Occipital lobe (tissue), 2 donors: Measurements from ENCODE around the gene NUDT16L1. TPM values are rescaled to one million over a fixed set of nuclear protein-coding genes. Genes with fewer than 3 reads are reported as not detected.
"Not testable (repeated sequence)": the region's sequence is repeated elsewhere in the genome, so short reads cannot be mapped to it uniquely, and the experiment has no call there.

ENCODE experiments used
- DNase-seq: peaks from one replicate; lab custom pipeline; 2025; lab: John Stamatoyannopoulos, UW
- total RNA-seq: library from RNA; depleted of rRNA; stranded (reverse); fragments of >200 nt; gene quantifications from one replicate; pipeline ENCODE4 v1.2.3, GENCODE V29; 2014

NUDT16L1 gene
- 33.4 TPM for total RNA-seq

GRCh38 chr16:4693296-4693955, at the start of gene NUDT16L1:
TSS of gene NUDT16L1 (plus strand) at chr16:4693562. CDS start at chr16:4693727, 165 bp downstream.
- peak; percentile 97 for DNase-seq

GRCh38 chr16:4646773-4647643, 46.4 kb upstream of the NUDT16L1 start:
- no peak for DNase-seq

- DNase-seq, result no peak
Observed at GRCh38 chr16:4647644-4647980, 45.8 kb upstream of the NUDT16L1 start.

GRCh38 chr16:4648917-4649316, 44.4 kb upstream of the NUDT16L1 start:
- no peak for DNase-seq

GRCh38 chr16:4649744-4650442, 43.5 kb upstream of the NUDT16L1 start:
- no peak for DNase-seq

GRCh38 chr16:4650443-4651074, 42.8 kb upstream of the NUDT16L1 start:
- DNase-seq, result not testable (repeated sequence)

- DNase-seq, result no peak
Observed at GRCh38 chr16:4651827-4652226, 41.5 kb upstream of the NUDT16L1 start.

GRCh38 chr16:4652561-4652960, 40.8 kb upstream of the NUDT16L1 start:
- no peak for DNase-seq

GRCh38 chr16:4654011-4654963, 39.1 kb upstream of the NUDT16L1 start:
- no peak for DNase-seq

GRCh38 chr16:4654964-4655590, 38.3 kb upstream of the NUDT16L1 start:
- no peak for DNase-seq

- DNase-seq, result no peak
Observed at GRCh38 chr16:4655801-4656200, 37.6 kb upstream of the NUDT16L1 start.

GRCh38 chr16:4656221-4656620, 37.1 kb upstream of the NUDT16L1 start:
- DNase-seq, result no peak

GRCh38 chr16:4656695-4657686, 36.4 kb upstream of the NUDT16L1 start:
- DNase-seq, result no peak

- no peak for DNase-seq
Observed at GRCh38 chr16:4659363-4660353, 33.7 kb upstream of the NUDT16L1 start.

- peak; percentile 77 for DNase-seq
Observed at GRCh38 chr16:4660454-4661007, 32.8 kb upstream of the NUDT16L1 start.

GRCh38 chr16:4661661-4662060, 31.7 kb upstream of the NUDT16L1 start:
- DNase-seq, result no peak

GRCh38 chr16:4663465-4663776, 29.9 kb upstream of the NUDT16L1 start:
- no peak for DNase-seq
